Loucy (cell line): Measurements from ENCODE around the gene STXBP1.
A peak's percentile ranks its signal among the peaks of the same experiment; 100 is the strongest.

Experiments used
- H2AFZ ChIP-seq: fragments of 200-600 bp; sonication (generic); 2 replicates; pipeline ENCODE4 v1.6.0; 2016; ENCODE audit warnings: antibody characterized with exemption, mild to moderate bottlenecking, low read length, moderate library complexity
- H3F3A ChIP-seq: fragments of 200-600 bp; 2 replicates; pipeline ENCODE4 v1.6.0; 2016; ENCODE audit warnings: antibody characterized with exemption, low read depth, mild to moderate bottlenecking
- H3K27me3 ChIP-seq: fragments of 200-600 bp; sonication (generic); 2 replicates; pipeline ENCODE4 v1.6.1; 2014; ENCODE audit warnings: low read length, mild to moderate bottlenecking; ENCODE audit not compliant: insufficient read depth, poor library complexity, severe bottlenecking
- H3K36me3 ChIP-seq: fragments of 200-600 bp; sonication (generic); 2 replicates; pipeline ENCODE4 v1.6.1; 2016; ENCODE audit warnings: low read length; ENCODE audit not compliant: insufficient read depth
- H3K4me1 ChIP-seq: fragments of 200-600 bp; sonication (generic); 2 replicates; pipeline ENCODE4 v1.5.1; 2014; ENCODE audit warnings: low read length, mild to moderate bottlenecking; ENCODE audit not compliant: insufficient read depth, poor library complexity, severe bottlenecking
- H3K4me2 ChIP-seq: fragments of 200-600 bp; sonication (generic); 2 replicates; pipeline ENCODE4 v1.6.0; 2014; ENCODE audit warnings: antibody characterized with exemption, low read length, low read depth, mild to moderate bottlenecking; ENCODE audit not compliant: poor library complexity, severe bottlenecking
- H3K4me3 ChIP-seq: fragments of 200-600 bp; sonication (generic); 2 replicates; pipeline ENCODE4 v1.5.1; 2014; ENCODE audit warnings: low read length, mild to moderate bottlenecking, mixed read lengths; ENCODE audit not compliant: poor library complexity, severe bottlenecking
- H3K79me2 ChIP-seq: fragments of 200-600 bp; sonication (generic); 2 replicates; pipeline ENCODE4 v1.6.1; 2014; ENCODE audit warnings: low read length; ENCODE audit not compliant: insufficient read depth
- H3K9ac ChIP-seq: fragments of 200-600 bp; sonication (generic); 2 replicates; pipeline ENCODE4 v1.6.0; 2014; ENCODE audit warnings: mild to moderate bottlenecking, low read depth, low read length, moderate library complexity; ENCODE audit not compliant: poor library complexity, severe bottlenecking
- H3K9me2 ChIP-seq: fragments of 200-600 bp; sonication (generic); replicated peaks from 2 replicates; pipeline ENCODE4 v1.6.1; 2016; ENCODE audit warnings: low read depth, low read length, mixed read lengths
- H3K9me3 ChIP-seq: fragments of 200-600 bp; sonication (generic); 2 replicates; pipeline ENCODE4 v1.6.1; 2014; ENCODE audit warnings: mild to moderate bottlenecking, antibody characterized with exemption, low read length, low read depth; ENCODE audit not compliant: insufficient read depth
- H4K20me1 ChIP-seq: fragments of 200-600 bp; sonication (generic); 2 replicates; pipeline ENCODE4 v1.6.0; 2014; ENCODE audit warnings: antibody characterized with exemption, low read length, mild to moderate bottlenecking; ENCODE audit not compliant: insufficient read depth, poor library complexity, severe bottlenecking
- CTCF ChIP-seq: fragments of 200-600 bp; sonication (generic); conservative IDR thresholded peaks from 2 replicates; pipeline ENCODE4 v1.5.1; 2014; ENCODE audit warnings: mild to moderate bottlenecking, antibody characterized with exemption, low read length
- EZH2phosphoT487 ChIP-seq: fragments of 200-600 bp; IDR thresholded peaks from 2 replicates; pipeline ENCODE4 v1.6.1; 2018; ENCODE audit warnings: antibody characterized with exemption, mild to moderate bottlenecking, moderate library complexity, borderline replicate concordance

STXBP1 gene

GRCh38 chr9:127735530-127736185, 123.6 kb downstream of the STXBP1 start:
- Histone ChIP-seq H3K4me3 (peak overlapping the region; percentile 3), H3K4me1 (peaks cover 14% of the 10 kb centered on the region), H3K9me2 (no peaks in the 10 kb centered on the region), H3K9me3 (no peaks in the 10 kb centered on the region), H3K4me2 (peak overlapping the region; percentile 21), H3K79me2 (peaks cover 9% of the 10 kb centered on the region), H2AFZ (no peak overlapping the region), H3K9ac (no peak overlapping the region), H3K27me3 (no peaks in the 10 kb centered on the region), H3F3A (no peaks in the 10 kb centered on the region), H4K20me1 (peaks cover 5% of the 10 kb centered on the region), H3K36me3 (peaks cover 25% of the 10 kb centered on the region; the same call in 1 of the 2 replicates)
- no peak for TF ChIP-seq CTCF
- no peak for TF ChIP-seq EZH2phosphoT487

GRCh38 chr9:127738666-127739065, 126.6 kb downstream of the STXBP1 start:
- H2AFZ ChIP-seq: no peak overlapping the region
- peaks cover 12% of the 10 kb centered on the region for H3K4me1 ChIP-seq
- no peaks in the 10 kb centered on the region for H3F3A ChIP-seq
- no peaks in the 10 kb centered on the region for H3K9me2 ChIP-seq
- TF ChIP-seq CTCF: no peak
- TF ChIP-seq EZH2phosphoT487: no peak
- no peak overlapping the region for H3K4me2 ChIP-seq
- no peak overlapping the region for H3K9ac ChIP-seq
- peaks cover 51% of the 10 kb centered on the region; the same call in 1 of the 2 replicates for H3K36me3 ChIP-seq
- no peak overlapping the region for H3K4me3 ChIP-seq
- H3K27me3 ChIP-seq: no peaks in the 10 kb centered on the region
- peaks cover 5% of the 10 kb centered on the region for H4K20me1 ChIP-seq
- H3K79me2 ChIP-seq: peaks cover 8% of the 10 kb centered on the region
- no peaks in the 10 kb centered on the region for H3K9me3 ChIP-seq

GRCh38 chr9:127739614-127740330, 127.7 kb downstream of the STXBP1 start:
- Histone ChIP-seq H3K36me3 (peaks cover 61% of the 10 kb centered on the region; the same call in 1 of the 2 replicates), H3K9me2 (no peaks in the 10 kb centered on the region), H3K9me3 (no peaks in the 10 kb centered on the region), H3K27me3 (no peaks in the 10 kb centered on the region), H3F3A (no peaks in the 10 kb centered on the region), H3K79me2 (no peaks in the 10 kb centered on the region), H2AFZ (no peak overlapping the region), H3K4me3 (no peak overlapping the region), H3K9ac (no peak overlapping the region), H3K4me2 (no peak overlapping the region), H4K20me1 (no peaks in the 10 kb centered on the region), H3K4me1 (peaks cover 4% of the 10 kb centered on the region)
- TF ChIP-seq CTCF (no peak), EZH2phosphoT487 (no peak)
